A172 (cell line): ENCODE data around the gene HIRA. TPM values are rescaled to one million over a fixed set of nuclear protein-coding genes. Genes with fewer than 3 reads are reported as not detected.
"Not testable (repeated sequence)": the region's sequence is repeated elsewhere in the genome, so short reads cannot be mapped to it uniquely, and the experiment has no call there.

Experiments used
- DNase-seq: peaks from one replicate; pipeline ENCODE4 v3.0.0-alpha.2; 2015; ENCODE audit warnings: low spot score
- total RNA-seq: library from RNA; depleted of rRNA; stranded (reverse); fragments of >200 nt; shearing (Covaris generic); gene quantifications from 2 replicates; pipeline ENCODE4 v1.2.3, GENCODE V29; 2014

Gene HIRA
- total RNA-seq, 1 experiment from 2014 or later, result 11.7 TPM

- no peak for DNase-seq
Measured at GRCh38 chr22:19463491-19464469, 32.2 kb upstream of the HIRA start.

DNA sequence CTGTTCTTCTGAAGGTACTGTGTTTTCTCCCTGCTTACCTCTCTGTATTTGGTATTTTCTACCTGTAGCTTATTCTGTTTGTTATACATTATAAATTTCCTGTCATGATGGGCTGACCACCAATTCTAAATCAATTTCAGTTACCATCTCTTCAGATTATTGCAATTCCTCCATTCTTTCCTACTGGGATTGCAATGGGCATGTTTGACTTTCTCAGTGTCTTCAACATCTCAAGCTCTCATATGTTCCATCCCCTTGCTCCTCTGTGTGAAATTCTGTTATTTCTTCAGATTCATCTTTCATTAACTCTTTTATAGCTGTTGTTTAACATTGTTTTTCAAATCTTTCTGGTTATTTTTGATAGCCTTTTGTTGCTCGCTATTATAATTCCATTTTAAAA lies 31.5 kb upstream of the HIRA start:
- DNase-seq, result no peak

- DNase-seq, result no peak
Measured at GRCh38 chr22:19461506-19461905, 30.0 kb upstream of the HIRA start.

- no peak for DNase-seq
Measured at GRCh38 chr22:19460036-19460435, 28.5 kb upstream of the HIRA start.

DNA sequence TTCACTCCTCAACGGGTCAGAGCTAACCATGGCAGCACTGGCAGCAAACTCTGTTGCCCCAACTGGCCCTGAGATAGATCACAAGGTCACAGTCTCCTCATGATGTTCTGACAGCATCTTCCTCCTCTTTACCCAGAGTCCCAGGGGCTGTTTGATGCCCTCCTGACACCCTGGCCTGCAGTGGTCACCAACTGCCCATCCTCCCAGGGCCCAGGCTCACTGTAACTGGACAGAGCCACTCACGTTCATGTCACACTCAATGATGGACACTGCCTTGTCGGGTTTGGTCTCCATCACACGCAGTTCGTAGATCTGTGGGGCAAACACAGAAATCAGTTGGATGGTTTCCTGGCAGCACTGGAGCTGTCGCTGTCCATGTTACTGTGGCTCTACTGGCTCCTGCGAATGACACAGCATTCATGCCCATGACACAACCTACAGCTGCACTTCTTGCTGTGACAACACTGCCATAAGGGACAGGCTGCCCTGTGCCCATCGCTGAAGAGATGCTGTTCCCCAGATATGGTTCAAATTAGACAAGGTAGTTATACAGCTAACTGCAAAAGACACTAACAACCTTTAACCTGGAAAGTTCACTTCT lies 26.4 kb upstream of the HIRA start:
- DNase-seq, result no peak

DNA sequence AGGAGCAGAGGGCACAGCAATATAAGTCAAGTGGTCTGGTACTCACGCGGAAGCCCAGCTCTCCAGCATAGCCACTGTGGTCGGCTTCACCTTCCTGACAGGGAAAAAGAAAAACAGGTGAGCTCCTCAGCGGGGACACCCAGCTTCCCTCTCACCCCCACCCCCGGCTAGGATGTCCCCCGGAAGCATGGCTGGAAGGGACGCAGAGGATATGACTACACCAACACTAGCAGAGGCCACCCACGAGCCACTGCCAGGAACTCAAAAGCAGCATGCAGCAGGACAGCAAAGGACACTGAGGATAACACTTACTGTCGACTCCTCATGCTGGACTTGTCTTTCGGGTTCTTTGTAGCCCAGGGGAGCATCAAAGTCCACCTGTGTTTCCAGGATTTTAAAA lies 25.0 kb upstream of the HIRA start:
- DNase-seq, result no peak

GRCh38 chr22:19455585-19456370 lies 24.2 kb upstream of the HIRA start:
- no peak for DNase-seq

DNA sequence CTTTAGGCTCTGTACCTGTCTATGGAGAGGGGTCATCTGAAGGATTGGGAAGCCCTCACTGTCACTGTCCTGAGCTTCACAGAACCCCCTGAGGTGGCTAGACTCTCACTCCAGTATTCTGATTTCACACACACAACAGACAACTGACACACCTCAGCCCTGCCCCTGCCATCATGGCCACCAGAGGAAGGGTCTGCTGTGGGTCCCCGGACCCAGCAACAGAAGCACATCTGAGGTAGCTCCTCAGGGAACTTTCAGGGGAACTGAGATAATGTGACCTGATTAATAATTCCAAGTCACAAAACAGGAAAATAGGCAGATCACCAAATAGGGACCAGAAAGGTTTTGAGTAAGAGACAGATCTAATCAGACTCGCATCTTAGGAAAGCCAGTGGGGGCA lies 23.5 kb upstream of the HIRA start:
- DNase-seq, result no peak

GRCh38 chr22:19454156-19454555 lies 22.6 kb upstream of the HIRA start:
- no peak for DNase-seq

GRCh38 chr22:19453718-19454117 lies 22.2 kb upstream of the HIRA start:
- DNase-seq, result no peak

DNA sequence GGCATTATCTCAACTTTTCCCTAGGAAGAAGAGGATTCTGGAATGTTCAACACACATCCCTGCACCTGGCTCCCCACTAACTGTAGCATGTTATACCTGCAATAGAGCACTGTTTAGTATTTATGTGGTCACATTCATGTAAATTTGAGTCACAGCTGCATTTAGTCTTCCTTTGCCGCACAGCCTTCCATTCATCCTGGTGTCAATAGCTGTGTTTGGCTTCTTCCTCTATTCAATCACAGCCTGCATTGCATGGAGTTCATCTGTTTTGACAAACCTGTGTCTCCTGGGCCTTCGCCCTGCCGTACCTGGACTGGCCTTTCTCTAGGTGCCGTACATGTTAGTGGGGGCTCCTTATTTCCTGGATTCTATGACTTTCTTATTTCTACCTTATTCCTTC lies 20.0 kb upstream of the HIRA start:
- no peak for DNase-seq

DNA sequence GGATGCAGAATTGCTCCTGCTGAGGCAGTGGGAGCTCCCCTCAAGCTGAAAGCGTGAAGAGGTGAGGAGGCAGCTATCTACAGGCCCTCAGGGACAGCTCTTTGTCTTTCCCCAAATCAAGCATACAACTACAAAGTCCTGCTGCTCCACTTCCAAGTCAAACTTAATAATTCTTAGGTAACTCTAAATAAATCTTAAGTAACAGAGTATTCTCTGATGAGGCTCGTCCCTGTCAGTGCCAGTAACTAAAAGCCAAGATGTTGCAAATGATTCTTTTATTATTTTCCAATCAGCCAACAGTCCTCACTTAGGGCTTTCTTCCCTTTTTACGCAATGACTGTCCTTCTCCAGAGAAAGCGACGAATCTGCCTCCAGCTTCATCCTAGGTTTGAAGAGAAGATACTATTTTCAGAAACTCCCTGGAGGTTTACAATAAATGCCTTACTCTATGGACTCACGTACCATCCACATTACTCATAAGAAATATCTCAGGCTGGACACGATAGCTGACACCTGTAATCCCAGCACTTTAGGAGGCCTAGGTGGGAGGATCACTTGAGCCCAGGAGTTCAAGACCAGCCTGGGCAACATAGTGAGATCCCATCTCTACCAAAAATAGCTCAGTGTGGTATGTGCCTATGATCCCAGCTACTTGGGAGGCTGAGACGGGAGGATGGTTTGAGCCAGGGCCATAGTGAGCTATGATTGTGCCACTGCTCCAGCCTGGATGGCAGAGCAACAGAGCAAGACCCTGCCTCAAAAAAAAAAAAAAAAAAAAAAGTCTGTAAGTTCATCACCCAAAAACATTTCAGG lies 19.0 kb upstream of the HIRA start:
- no peak for DNase-seq

DNA sequence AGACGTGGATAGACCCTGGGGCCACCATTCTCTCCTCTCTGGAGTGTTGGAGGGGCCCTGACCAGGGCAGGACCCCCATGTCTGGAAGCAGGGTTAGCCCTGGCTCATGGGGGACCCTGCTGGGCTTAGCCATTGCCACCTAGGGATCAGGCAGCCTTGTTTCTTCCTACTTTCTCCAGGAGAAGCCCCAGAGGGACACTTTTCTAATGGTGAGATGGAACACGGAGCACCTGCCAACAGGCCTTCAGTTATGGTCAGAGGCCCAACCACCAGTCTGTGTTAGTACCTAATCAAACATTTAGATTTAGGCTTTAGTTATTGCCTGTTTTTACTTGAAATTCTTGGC lies 17.9 kb upstream of the HIRA start:
- no peak for DNase-seq

GRCh38 chr22:19448739-19449421 lies 17.3 kb upstream of the HIRA start:
- DNase-seq, result no peak

DNA sequence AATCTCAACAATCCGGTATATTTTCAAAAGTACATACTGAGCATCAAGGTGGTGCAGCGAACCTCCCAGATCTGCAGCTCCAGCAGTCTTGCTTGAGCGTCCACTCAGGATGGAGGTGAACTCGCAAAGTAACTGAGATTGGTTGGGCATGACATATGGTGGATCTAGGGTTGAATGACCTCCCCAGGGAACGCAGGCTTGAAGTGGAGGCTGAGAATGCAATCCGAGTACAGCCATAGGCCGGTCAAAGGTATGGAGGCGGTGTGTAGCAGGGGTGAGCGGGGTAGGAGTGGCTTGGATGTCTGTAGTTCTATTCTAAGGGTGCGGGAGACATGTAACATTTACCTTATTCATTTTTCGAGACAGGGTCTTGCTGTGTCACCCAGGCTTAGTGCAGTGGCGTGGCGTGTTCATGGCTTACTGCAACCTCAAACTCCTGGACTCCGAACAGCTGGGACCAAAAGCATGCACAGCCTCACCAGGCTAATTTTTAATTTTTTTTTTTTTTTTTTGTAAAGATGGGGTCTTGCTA lies 16.6 kb upstream of the HIRA start:
- DNase-seq, result peak; percentile 41

DNA sequence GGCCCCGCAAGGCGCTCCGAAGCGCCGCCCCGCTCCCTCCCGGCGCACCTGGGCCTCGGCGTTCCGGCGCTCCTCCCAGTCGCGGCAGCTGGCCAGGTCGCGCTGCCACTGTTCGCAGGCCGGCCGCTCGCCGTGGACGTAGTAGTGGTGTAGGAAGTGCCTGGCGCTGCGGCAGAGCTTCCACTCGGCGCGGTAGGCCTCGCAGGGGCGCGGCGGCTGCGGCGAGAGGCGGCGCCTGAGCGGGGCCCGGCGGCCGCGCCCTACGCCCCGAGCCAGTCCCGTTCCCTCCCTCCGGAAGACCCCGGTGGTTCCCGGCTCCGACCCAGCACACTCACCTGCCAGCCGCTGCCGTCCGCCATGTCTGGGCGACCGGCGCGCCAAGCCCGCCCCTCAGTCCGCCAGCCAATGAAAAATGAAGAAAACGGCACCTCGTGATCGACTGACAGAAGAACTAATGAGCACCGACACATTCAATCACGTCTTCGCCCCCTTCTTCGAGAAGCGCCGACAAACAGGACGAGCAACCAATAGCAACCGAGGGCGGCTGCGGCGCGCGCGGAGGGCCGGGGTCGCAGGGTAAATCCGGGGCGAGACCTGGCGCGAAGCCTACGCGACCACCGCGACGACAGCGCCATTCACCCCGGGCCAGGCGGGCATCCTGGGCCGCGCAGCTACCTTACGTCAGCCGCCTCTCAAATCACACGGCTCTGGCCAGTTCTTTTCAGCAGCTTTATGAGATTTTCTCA lies 16.0 kb upstream of the HIRA start, which contains the start of gene C22orf39:
Gene C22orf39 (minus strand): TSS at position 382 of the 746 bp plus-strand sequence. CDS start 23 bp downstream, at position 359.
- peak; percentile 77 for DNase-seq

GRCh38 chr22:19446603-19447329 lies 15.2 kb upstream of the HIRA start:
- DNase-seq, result no peak

DNA sequence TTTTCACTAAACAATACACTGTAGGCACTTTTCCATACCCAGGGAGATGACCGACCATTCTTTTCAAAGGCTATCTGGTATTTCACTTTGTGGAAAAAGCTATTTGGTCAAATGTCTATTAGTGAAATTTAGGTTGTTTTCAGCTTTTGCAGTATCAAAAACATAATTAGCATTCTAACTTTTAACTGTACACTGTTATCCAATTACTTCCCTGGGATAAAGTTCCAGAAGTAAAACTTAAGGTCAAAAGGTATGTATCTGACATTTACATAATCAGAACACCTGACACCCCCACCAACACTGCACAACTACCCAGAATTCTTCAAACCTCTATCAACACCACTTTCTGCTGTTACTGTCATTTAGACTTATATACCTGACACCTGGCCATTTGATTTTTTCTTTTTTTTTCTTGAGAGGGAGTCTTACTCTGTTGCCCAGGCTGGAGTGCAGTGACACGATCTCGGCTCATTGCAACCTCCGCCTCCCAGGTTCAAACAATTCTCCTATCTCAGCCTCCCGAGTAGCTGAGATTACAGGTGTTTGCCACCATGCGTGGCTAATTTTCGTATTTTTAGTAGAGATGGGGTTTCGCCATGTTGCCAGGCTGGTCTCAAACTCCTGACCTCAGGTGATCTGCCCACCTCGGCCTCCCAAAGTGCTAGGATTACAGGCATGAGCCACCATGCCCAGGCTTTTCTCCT lies 13.9 kb upstream of the HIRA start:
- DNase-seq, result not testable (repeated sequence)
